NK-92 (cell line): ENCODE measurements around the gene RPS14.
"Not testable (repeated sequence)": the region's sequence is repeated elsewhere in the genome, so short reads cannot be mapped to it uniquely, and the experiment has no call there.

Experiments used
- DNase-seq: peaks from one replicate; lab custom pipeline; 2025; ENCODE audit not compliant: unreplicated experiment; lab: John Stamatoyannopoulos, UW

RPS14 gene

GRCh38 chr5:150413902-150414790 is 35.4 kb downstream of the RPS14 start:
- DNase-seq, result not testable (repeated sequence)

- DNase-seq, result no peak
These were observed 36.2 kb downstream of the RPS14 start for GRCh38 chr5:150413176-150413901.

- peak; percentile 68 for DNase-seq
These were observed 37.0 kb downstream of the RPS14 start, which contains the start of gene CD74 for GRCh38 chr5:150412319-150413175. CD74 (minus strand) TSS chr5:150412910; CDS start chr5:150412749, 161 bp downstream.

GRCh38 chr5:150411245-150411979 is 38.1 kb downstream of the RPS14 start:
- no peak for DNase-seq

- DNase-seq, result no peak
These were observed 38.9 kb downstream of the RPS14 start for GRCh38 chr5:150410524-150411244.

- no peak for DNase-seq
These were observed 39.7 kb downstream of the RPS14 start for GRCh38 chr5:150409638-150410523.

- DNase-seq, result no peak
These were observed 41.2 kb downstream of the RPS14 start for GRCh38 chr5:150408231-150408943.

- DNase-seq, result no peak
These were observed 42.3 kb downstream of the RPS14 start for GRCh38 chr5:150407096-150407720.

GRCh38 chr5:150406723-150407095 is 42.8 kb downstream of the RPS14 start:
- DNase-seq, result no peak

GRCh38 chr5:150406103-150406722 is 43.3 kb downstream of the RPS14 start:
- DNase-seq, result no peak

GRCh38 chr5:150404941-150405816 is 44.4 kb downstream of the RPS14 start:
- no peak for DNase-seq

GRCh38 chr5:150404535-150404934 is 45.0 kb downstream of the RPS14 start:
- no peak for DNase-seq

- DNase-seq, result no peak
These were observed 45.4 kb downstream of the RPS14 start for GRCh38 chr5:150404121-150404520.

- DNase-seq, result no peak
These were observed 46.6 kb downstream of the RPS14 start for GRCh38 chr5:150402901-150403342.

- no peak for DNase-seq
These were observed 47.2 kb downstream of the RPS14 start for GRCh38 chr5:150402229-150402773.
